Liver (tissue), 3 donors: ENCODE data around the gene AFAP1.

Source experiments
- EGR1 ChIP-seq, 2 donors: IDR thresholded peaks; 2 replicates each; pipeline ENCODE4 v1.6.1; 2016 to 2018; ENCODE audit warnings: antibody characterized with exemption in 2 of 2, low read depth in 2 of 2
- FOXA1 ChIP-seq: IDR thresholded peaks from 2 replicates; pipeline ENCODE4 v1.6.1; 2016; ENCODE audit warnings: antibody characterized with exemption
- JUND ChIP-seq, 2 donors: IDR thresholded peaks; 2 replicates each; pipeline ENCODE4 v1.6.1; 2016; ENCODE audit warnings: antibody characterized with exemption in 2 of 2
- NR2F2 ChIP-seq: IDR thresholded peaks from 2 replicates; pipeline ENCODE4 v1.6.1; 2016; ENCODE audit warnings: antibody characterized with exemption
- RAD21 ChIP-seq, 2 donors: IDR thresholded peaks; 2 replicates each; pipeline ENCODE4 v1.6.1; 2016; ENCODE audit warnings: antibody characterized with exemption in 2 of 2, mild to moderate bottlenecking in 2 of 2
- RXRA ChIP-seq, 2 donors: IDR thresholded peaks; 2 replicates each; pipeline ENCODE4 v1.6.1; 2017 to 2018; ENCODE audit warnings: antibody characterized with exemption in 2 of 2, mild to moderate bottlenecking in 1 of 2
- SP1 ChIP-seq: IDR thresholded peaks from 2 replicates; pipeline ENCODE4 v1.6.1; 2018; ENCODE audit warnings: antibody characterized with exemption, mild to moderate bottlenecking
- TAF1 ChIP-seq: conservative IDR thresholded peaks from 2 replicates; pipeline ENCODE4 v1.6.1; 2016; ENCODE audit warnings: antibody characterized with exemption, mild to moderate bottlenecking
- YY1 ChIP-seq: IDR thresholded peaks from 2 replicates; pipeline ENCODE4 v1.6.1; 2016; ENCODE audit warnings: antibody characterized with exemption, mild to moderate bottlenecking
- TF ChIP-seq, protein P1 (sequence below): fragments of 150-350 bp; IDR thresholded peaks from 2 replicates; pipeline ENCODE4 v1.5.1; 2017; ENCODE audit warnings: improper control_type of control experiment, low read depth, low read length; ENCODE audit not compliant: missing input control
- TF ChIP-seq, protein P2 (sequence below): IDR thresholded peaks from 2 replicates; pipeline ENCODE4 v1.6.1; 2016; ENCODE audit warnings: antibody characterized with exemption
- TF ChIP-seq, protein P3 (sequence below): IDR thresholded peaks from 2 replicates; pipeline ENCODE4 v1.6.1; 2016; ENCODE audit warnings: antibody characterized with exemption
- TF ChIP-seq, protein P4 (sequence below): IDR thresholded peaks from 2 replicates; pipeline ENCODE4 v1.6.1; 2016; ENCODE audit warnings: antibody characterized with exemption
- donor health status: healthy.
- donor health status: healthy.

DNA sequence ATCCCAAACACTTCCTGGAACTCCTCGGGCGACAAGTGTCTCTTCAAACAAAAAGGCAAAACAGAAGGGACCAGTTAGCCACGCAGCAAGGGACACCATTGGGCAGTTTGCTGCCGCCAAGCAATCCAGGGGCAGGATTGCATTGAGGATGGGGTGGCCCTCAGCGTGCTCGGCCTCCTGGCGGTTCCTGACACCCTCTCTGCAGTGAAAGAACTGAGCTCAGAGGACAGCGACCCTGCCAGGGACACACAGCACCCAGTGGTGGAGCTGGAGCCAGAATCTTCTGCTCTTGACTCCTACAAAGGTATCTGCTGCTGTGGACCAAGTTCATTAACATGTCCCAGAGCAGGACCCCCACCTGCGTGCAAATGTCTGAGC is 27.4 kb upstream of the AFAP1 start:
- TF ChIP-seq, protein P1, sequence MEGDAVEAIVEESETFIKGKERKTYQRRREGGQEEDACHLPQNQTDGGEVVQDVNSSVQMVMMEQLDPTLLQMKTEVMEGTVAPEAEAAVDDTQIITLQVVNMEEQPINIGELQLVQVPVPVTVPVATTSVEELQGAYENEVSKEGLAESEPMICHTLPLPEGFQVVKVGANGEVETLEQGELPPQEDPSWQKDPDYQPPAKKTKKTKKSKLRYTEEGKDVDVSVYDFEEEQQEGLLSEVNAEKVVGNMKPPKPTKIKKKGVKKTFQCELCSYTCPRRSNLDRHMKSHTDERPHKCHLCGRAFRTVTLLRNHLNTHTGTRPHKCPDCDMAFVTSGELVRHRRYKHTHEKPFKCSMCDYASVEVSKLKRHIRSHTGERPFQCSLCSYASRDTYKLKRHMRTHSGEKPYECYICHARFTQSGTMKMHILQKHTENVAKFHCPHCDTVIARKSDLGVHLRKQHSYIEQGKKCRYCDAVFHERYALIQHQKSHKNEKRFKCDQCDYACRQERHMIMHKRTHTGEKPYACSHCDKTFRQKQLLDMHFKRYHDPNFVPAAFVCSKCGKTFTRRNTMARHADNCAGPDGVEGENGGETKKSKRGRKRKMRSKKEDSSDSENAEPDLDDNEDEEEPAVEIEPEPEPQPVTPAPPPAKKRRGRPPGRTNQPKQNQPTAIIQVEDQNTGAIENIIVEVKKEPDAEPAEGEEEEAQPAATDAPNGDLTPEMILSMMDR = no peak
- TF ChIP-seq EGR1 (IDR thresholded peaks at IDR 0.05; ENCODE audit: low read depth in 2 of 2) = no peak
- no peak for TF ChIP-seq TAF1
- TF ChIP-seq JUND (IDR thresholded peaks at IDR 0.05) = no peak
- TF ChIP-seq, protein P2, sequence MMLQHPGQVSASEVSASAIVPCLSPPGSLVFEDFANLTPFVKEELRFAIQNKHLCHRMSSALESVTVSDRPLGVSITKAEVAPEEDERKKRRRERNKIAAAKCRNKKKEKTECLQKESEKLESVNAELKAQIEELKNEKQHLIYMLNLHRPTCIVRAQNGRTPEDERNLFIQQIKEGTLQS = no peak
- TF ChIP-seq RXRA (IDR thresholded peaks at IDR 0.05) = no peak
- no peak for TF ChIP-seq RAD21 (IDR thresholded peaks at IDR 0.05)
- TF ChIP-seq FOXA1 = no peak
- TF ChIP-seq, protein P3, sequence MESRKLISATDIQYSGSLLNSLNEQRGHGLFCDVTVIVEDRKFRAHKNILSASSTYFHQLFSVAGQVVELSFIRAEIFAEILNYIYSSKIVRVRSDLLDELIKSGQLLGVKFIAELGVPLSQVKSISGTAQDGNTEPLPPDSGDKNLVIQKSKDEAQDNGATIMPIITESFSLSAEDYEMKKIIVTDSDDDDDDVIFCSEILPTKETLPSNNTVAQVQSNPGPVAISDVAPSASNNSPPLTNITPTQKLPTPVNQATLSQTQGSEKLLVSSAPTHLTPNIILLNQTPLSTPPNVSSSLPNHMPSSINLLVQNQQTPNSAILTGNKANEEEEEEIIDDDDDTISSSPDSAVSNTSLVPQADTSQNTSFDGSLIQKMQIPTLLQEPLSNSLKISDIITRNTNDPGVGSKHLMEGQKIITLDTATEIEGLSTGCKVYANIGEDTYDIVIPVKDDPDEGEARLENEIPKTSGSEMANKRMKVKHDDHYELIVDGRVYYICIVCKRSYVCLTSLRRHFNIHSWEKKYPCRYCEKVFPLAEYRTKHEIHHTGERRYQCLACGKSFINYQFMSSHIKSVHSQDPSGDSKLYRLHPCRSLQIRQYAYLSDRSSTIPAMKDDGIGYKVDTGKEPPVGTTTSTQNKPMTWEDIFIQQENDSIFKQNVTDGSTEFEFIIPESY = no peak
- TF ChIP-seq, protein P4, sequence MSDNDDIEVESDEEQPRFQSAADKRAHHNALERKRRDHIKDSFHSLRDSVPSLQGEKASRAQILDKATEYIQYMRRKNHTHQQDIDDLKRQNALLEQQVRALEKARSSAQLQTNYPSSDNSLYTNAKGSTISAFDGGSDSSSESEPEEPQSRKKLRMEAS = no peak
- no peak for TF ChIP-seq SP1
- no peak for TF ChIP-seq YY1
- no peak for TF ChIP-seq NR2F2
